Activated naive CD4-positive, alpha-beta T cell treated with anti-CD3 and anti-CD28 coated beads for 36 hours (primary cell): ENCODE data around the gene EVA1C. TPM values are rescaled to one million over a fixed set of nuclear protein-coding genes. Genes with fewer than 3 reads are reported as not detected.
"Not testable (repeated sequence)": the region's sequence is repeated elsewhere in the genome, so short reads cannot be mapped to it uniquely, and the experiment has no call there.

Experiments
- CTCF ChIA-PET: fragments of 350-600 bp; sonication (Branson Sonifier 250); formaldehyde crosslinking; loops from one replicate; lab custom pipeline; 2021; ENCODE audit warnings: antibody characterized with exemption; lab: Charles Lee
- DNase-seq: peaks from one replicate; pipeline ENCODE4 v3.0.0-alpha.2; 2020
- H3K27ac Mint-ChIP-seq: one replicate; pipeline ENCODE4 v1.8.0; 2021; ENCODE audit warnings: mild to moderate bottlenecking, mixed read lengths
- H3K27me3 Mint-ChIP-seq: one replicate; pipeline ENCODE4 v1.8.0; 2021; ENCODE audit warnings: low read depth, mixed read lengths
- H3K36me3 Mint-ChIP-seq: one replicate; pipeline ENCODE4 v1.8.0; 2021; ENCODE audit warnings: low read depth, mixed read lengths
- H3K4me1 Mint-ChIP-seq: one replicate; pipeline ENCODE4 v1.8.0; 2021; ENCODE audit warnings: low read depth, mixed read lengths
- H3K4me3 Mint-ChIP-seq: one replicate; pipeline ENCODE4 v1.8.0; 2021; ENCODE audit warnings: mild to moderate bottlenecking, moderate library complexity, mixed read lengths
- H3K9me3 Mint-ChIP-seq: one replicate; pipeline ENCODE4 v1.8.0; 2021; ENCODE audit warnings: mixed read lengths
- intact Hi-C: fragments of 100-400 bp; cut with micrococcal nuclease; formaldehyde crosslinking; loops from one replicate; pipeline ENCODE4 v1.15.1; 2023
- total RNA-seq, 2 experiments: library from RNA; stranded (reverse); gene quantifications; one replicate each; pipeline ENCODE4 v1.2.3, GENCODE V29; 2021

EVA1C gene
- total RNA-seq, 2 experiments from 2014 or later, result 5.3 to 5.9 TPM

DNA sequence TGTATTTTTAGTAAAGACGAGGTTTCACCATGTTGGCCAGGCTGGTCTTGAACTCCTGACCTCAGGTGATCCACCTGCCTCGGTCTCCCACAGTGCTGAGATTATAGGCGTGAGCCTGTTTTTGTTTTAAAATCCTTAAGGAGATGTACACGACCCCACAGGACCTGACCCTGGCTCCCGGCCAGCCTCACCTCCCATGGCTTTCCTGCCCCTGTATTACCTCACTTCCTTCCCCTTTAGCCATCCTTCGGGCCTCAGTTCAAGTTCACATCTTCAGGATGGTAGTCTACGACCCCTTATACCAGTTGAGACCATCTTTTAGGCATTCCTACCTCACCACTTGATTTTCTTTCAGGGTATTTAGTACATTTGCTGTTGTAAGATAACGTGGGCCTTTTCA is 136.5 kb downstream of the EVA1C start:
- H3K9me3 Mint-ChIP-seq, result no peaks in the 10 kb centered on the region
- no peaks in the 10 kb centered on the region for H3K27me3 Mint-ChIP-seq
- no peaks in the 10 kb centered on the region for H3K36me3 Mint-ChIP-seq
- intact Hi-C loops, result no loop called here
- no peak overlapping the region for H3K4me3 Mint-ChIP-seq
- no peak overlapping the region for H3K27ac Mint-ChIP-seq
- CTCF ChIA-PET, result no interaction called here
- H3K4me1 Mint-ChIP-seq, result no peaks in the 10 kb centered on the region
- no peak for DNase-seq

DNA sequence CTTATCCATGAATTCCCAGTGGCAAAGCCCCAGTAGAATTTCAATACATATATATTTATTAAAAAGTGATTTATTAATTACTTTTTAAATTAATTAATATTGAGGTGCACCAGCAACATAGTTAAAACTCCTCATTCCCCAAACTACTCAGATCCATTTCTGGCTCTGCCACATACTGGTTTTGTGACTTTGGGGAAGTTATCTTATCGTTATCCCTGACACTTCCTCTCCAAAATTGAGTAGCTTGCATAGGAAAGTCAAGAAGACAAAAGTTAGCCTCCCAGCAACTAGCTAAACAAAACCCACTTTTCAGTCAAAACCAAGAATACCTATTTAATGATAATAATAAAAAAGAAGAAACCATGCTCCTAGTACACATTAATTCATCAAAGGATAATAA is 136.9 kb downstream of the EVA1C start:
- no peaks in the 10 kb centered on the region for H3K27me3 Mint-ChIP-seq
- intact Hi-C loops, result no loop called here
- H3K9me3 Mint-ChIP-seq, result no peaks in the 10 kb centered on the region
- CTCF ChIA-PET, result no interaction called here
- no peak overlapping the region for H3K4me3 Mint-ChIP-seq
- no peaks in the 10 kb centered on the region for H3K4me1 Mint-ChIP-seq
- DNase-seq, result no peak
- no peak overlapping the region for H3K27ac Mint-ChIP-seq
- H3K36me3 Mint-ChIP-seq, result no peaks in the 10 kb centered on the region

DNA sequence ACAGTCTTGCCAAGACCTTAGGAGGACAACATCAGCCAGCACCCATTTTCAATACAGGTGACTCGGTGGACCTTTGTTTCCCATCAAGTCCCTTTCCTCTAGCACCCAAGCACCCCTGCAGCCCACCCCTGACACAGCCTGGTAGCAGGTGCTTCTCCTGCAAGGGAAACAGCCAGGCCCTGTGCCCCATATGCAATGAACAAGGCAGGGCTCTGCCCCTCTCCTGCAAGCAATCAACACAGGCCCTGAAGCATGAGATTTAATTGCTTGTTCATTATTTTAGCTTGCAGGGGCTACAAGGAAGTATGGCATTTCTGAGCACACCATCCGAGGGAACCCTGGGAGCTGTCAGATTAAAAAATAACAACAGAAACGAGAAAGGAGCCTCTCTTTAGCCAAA is 137.4 kb downstream of the EVA1C start:
- H3K36me3 Mint-ChIP-seq, result no peaks in the 10 kb centered on the region
- no peaks in the 10 kb centered on the region for H3K4me1 Mint-ChIP-seq
- CTCF ChIA-PET, result no interaction called here

DNA sequence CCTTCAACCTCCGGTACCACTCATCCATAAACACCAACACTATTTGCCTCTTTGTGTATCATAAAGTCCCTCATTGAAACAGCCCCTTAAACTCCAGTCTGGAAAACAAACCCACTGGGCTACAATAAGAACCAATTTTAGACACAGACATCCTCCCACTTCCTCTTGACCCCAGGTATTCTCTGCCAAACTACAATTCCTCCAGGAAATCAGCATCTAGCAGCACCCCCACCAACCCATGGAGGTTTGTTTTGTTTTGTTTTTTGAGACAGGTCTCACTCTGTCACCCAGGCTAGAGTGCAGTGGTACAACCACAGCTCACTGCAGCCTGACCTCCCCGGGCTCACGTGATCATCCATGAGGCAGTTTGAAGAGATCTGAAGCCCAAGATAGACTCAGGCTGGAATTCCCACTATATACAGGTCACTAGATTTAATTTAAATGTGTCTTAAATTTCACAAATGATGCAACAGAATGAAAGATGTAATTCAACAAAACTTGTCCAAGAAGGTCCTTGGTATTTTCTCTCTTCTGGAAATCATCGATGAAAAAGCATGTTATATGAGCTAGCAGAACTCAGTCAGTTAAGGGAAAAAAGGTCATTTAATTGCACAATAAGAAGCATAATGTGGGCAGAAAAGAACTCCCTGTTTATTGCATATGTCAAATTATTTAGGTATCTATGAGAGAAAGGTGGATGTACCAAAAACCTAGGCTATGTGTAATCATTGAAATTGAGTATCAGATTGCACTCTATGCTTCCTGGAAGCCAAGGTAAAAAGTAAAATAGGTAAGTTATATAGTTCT is 142.5 kb downstream of the EVA1C start:
- no peaks in the 10 kb centered on the region for H3K9me3 Mint-ChIP-seq
- intact Hi-C loops, result no loop called here
- CTCF ChIA-PET, result no interaction called here
- H3K4me1 Mint-ChIP-seq, result no peaks in the 10 kb centered on the region
- H3K27me3 Mint-ChIP-seq, result no peaks in the 10 kb centered on the region
- no peak overlapping the region for H3K4me3 Mint-ChIP-seq
- H3K36me3 Mint-ChIP-seq, result no peaks in the 10 kb centered on the region
- no peak for DNase-seq
- H3K27ac Mint-ChIP-seq, result no peak overlapping the region

More for the DNA sequence above, 137.4 kb downstream of the EVA1C start:
- Mint-ChIP-seq H3K27ac (no peak overlapping the region), H3K4me3 (no peak overlapping the region), H3K27me3 (no peaks in the 10 kb centered on the region), H3K9me3 (no peaks in the 10 kb centered on the region)
- no peak for DNase-seq
- intact Hi-C loops, result no loop called here

DNA sequence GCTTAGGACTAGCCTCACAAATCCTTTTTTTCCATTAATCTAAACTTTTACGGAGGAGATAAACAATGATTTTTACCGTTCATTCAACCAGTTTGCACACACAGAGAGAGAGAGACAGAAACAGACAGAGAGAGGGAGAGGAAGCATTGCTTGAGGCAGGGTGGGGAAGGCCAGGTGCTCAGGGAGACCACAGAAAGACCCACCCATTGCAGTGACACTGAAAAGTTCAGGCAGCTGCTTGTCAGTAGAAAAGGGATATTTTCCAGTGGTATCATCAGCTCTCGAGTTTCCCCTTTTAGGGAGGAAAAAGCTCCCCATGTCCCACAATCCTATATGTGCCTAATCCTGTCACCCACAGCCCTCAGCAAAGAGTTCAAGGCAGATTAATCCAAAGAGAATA is 145.6 kb downstream of the EVA1C start:
- H3K4me3 Mint-ChIP-seq, result no peak overlapping the region
- no peaks in the 10 kb centered on the region for H3K9me3 Mint-ChIP-seq
- CTCF ChIA-PET, result no interaction called here
- H3K4me1 Mint-ChIP-seq, result no peaks in the 10 kb centered on the region
- H3K27me3 Mint-ChIP-seq, result no peaks in the 10 kb centered on the region
- no peak for DNase-seq
- intact Hi-C loops, result no loop called here
- no peaks in the 10 kb centered on the region for H3K36me3 Mint-ChIP-seq
- H3K27ac Mint-ChIP-seq, result no peak overlapping the region

DNA sequence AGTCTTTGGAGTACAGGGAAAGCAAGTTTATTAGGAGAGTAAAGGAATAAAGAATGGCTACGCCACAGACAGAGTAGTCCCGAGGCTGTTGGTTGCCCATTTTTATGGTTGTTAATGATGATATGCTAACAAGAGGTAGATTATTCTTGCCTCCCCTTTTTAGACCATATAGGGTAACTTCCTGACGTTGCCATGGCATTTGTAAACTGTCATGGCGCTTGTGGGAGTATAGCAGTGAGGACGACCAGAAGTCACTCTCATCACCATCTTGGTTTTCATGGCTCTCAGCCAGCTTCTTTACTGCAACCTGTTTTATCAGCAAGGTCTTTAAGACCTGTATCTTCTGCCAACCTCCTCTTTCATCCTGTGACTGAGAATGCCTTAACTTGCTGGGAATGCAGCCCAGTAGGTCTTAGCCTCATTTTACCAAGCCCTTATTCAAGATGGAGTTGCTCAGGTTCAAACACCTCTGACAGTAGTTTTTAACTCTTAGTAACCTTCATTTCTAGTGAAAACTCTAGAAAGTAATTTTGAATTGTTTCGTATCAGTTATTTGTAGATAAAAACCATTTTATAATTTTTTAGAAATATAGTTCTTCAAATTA is 146.6 kb downstream of the EVA1C start:
- no peaks in the 10 kb centered on the region for H3K9me3 Mint-ChIP-seq
- no peak overlapping the region for H3K4me3 Mint-ChIP-seq
- no peaks in the 10 kb centered on the region for H3K36me3 Mint-ChIP-seq
- H3K4me1 Mint-ChIP-seq, result no peaks in the 10 kb centered on the region
- H3K27me3 Mint-ChIP-seq, result no peaks in the 10 kb centered on the region
- intact Hi-C loops, result no loop called here
- no peak overlapping the region for H3K27ac Mint-ChIP-seq
- no peak for DNase-seq
- CTCF ChIA-PET, result interaction anchor here (1.0 kb wide), 1 partner anchor 10 kb away, joined by 5 read pairs; no protein-coding TSS in a partner anchor

DNA sequence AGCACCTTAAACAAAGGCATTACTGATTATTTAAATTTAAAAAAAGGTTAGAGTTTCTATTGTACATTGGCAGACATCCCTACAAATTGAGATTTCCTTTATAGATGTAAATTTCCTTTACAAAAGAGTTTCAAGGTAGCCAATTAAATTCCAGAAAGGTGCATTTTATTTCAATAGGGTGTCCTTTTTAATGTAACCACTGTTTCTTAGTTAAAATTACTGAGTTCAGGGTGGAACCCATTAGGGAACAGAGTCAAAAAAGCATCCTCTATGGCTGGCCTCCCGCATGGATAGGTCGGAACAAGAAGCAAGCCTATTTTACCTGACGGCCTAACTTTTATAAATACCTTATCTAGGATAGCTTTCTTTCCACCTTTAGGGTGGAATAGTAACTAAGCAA is 148.4 kb downstream of the EVA1C start:
- intact Hi-C loops, result no loop called here
- Mint-ChIP-seq H3K4me3 (no peak overlapping the region), H3K4me1 (no peaks in the 10 kb centered on the region), H3K9me3 (peaks cover 8% of the 10 kb centered on the region), H3K36me3 (peaks cover 2% of the 10 kb centered on the region), H3K27me3 (no peaks in the 10 kb centered on the region), H3K27ac (no peak overlapping the region)
- DNase-seq, result no peak
- CTCF ChIA-PET, result interaction anchor here (0.6 to 1.4 kb wide), 2 partner anchors 9 to 514 kb away, joined by 3 read pairs; no protein-coding TSS in a partner anchor

DNA sequence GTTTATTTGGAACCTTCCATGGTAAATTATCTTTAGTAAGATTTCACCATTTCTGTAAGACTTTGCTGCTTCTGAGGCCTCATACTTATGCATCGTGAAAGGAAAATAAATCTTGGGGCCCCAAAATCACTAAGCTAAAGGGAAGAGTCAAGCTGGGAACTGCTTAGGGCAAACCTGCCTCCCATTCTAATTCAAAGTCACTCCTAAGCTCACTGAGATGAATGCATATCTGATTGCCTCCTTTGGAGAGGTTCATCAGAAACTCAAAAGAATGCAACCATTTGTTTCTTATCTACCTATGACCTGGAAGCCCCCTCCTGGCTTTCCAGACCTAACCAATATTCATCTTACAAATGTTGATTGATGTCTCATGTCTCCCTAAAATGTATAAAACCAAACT is 149.0 kb downstream of the EVA1C start:
- CTCF ChIA-PET, result interaction anchor here (1.4 kb wide), 1 partner anchor 8 kb away, joined by 3 read pairs; no protein-coding TSS in a partner anchor

DNA sequence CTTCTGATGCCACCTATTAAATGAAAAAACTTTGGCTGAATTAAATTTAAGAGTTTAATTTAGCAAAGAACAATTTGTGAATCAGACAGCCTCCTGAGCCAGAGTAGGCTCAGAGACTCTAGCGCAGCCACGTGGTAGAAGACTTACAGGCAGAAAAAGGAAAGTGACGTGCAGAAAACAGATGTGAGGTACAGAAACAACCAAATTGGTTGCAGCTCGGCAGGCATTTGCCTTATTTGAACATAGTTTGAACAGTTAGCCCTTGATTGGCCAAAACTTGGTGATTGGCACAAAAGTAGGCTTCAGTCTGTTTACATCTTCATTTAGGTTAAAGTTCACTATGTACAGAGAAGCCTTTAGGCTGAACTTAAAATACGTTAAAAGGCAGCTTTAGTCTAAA is 149.9 kb downstream of the EVA1C start:
- Mint-ChIP-seq H3K4me3 (no peak overlapping the region), H3K27me3 (no peaks in the 10 kb centered on the region), H3K9me3 (peaks cover 8% of the 10 kb centered on the region), H3K27ac (no peak overlapping the region), H3K36me3 (peaks cover 2% of the 10 kb centered on the region), H3K4me1 (no peaks in the 10 kb centered on the region)
- intact Hi-C loops, result loop anchor here (1.0 kb wide), 1 partner anchor 159 kb away; no protein-coding TSS in a partner anchor
- CTCF ChIA-PET, result no interaction called here
- peak; percentile 30 for DNase-seq

More for the DNA sequence above, 149.0 kb downstream of the EVA1C start:
- H3K4me3 Mint-ChIP-seq, H3K27me3 Mint-ChIP-seq, H3K4me1 Mint-ChIP-seq, H3K36me3 Mint-ChIP-seq, H3K9me3 Mint-ChIP-seq, intact Hi-C loops, DNase-seq, H3K27ac Mint-ChIP-seq: not testable (repeated sequence)

DNA sequence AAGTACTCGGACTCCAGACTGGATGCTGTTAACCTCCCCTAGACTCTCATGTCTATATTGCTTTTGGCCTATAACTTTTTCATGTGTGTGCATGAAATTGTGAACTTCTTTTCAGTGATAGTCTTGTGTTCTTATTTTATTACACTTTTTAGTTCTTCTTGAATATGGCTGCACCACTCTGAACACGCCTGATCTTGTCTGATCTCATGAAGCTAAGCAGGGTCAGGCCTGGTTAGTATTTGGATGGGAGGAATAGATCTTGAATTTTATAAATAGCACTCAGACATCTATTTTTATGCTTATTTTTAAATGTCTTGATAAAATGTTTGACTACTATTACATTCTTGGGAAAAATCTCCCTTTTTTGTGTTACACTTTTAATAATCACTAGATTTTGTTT is 150.4 kb downstream of the EVA1C start:
- Mint-ChIP-seq H3K4me3 (no peak overlapping the region), H3K4me1 (no peaks in the 10 kb centered on the region), H3K36me3 (peaks cover 2% of the 10 kb centered on the region), H3K27me3 (no peaks in the 10 kb centered on the region), H3K27ac (no peak overlapping the region), H3K9me3 (peaks cover 8% of the 10 kb centered on the region)
- CTCF ChIA-PET, result no interaction called here
- DNase-seq, result no peak
- intact Hi-C loops, result loop anchor here (1.0 kb wide), 1 partner anchor 160 kb away; no protein-coding TSS in a partner anchor
